Brain microvascular endothelial cell (primary cell): ENCODE measurements around the gene PSMA3.

Source experiments
- DNase-seq: peaks from one replicate; pipeline ENCODE4 v3.0.0-alpha.2; 2020
- H3K27ac ChIP-seq: fragments of 250-450 bp; sonication (Bioruptor Pico); 2 replicates; pipeline ENCODE4 v1.5.1; 2020; ENCODE audit warnings: mild to moderate bottlenecking, moderate library complexity
- H3K27me3 ChIP-seq: fragments of 250-450 bp; sonication (Bioruptor Pico); replicated peaks from 2 replicates; pipeline ENCODE4 v1.5.1; 2020; ENCODE audit warnings: mild to moderate bottlenecking
- H3K36me3 ChIP-seq: fragments of 250-450 bp; sonication (Bioruptor Pico); replicated peaks from 2 replicates; pipeline ENCODE4 v1.5.1; 2020; ENCODE audit warnings: mild to moderate bottlenecking
- H3K4me3 ChIP-seq: 2 replicates; pipeline ENCODE4 v1.5.1; 2011; ENCODE audit warnings: low read depth, mild to moderate bottlenecking, control low read depth, low read length, moderate library complexity
- CTCF ChIP-seq: IDR thresholded peaks from 2 replicates; pipeline ENCODE4 v1.5.1; 2011; ENCODE audit warnings: low read depth, mild to moderate bottlenecking, moderate library complexity, low read length, control low read depth, inconsistent platforms; ENCODE audit errors: missing control alignments
- in situ Hi-C: cut with HindIII; loops from 2 replicates; pipeline ENCODE4 v1.10.0; 2017; ENCODE audit warnings: low sequenced_read_pairs, low pct_ligation_motif_present

Gene PSMA3

GRCh38 chr14:58200846-58201245 lies 43.8 kb upstream of the PSMA3 start:
- no peak for DNase-seq
- Histone ChIP-seq H3K27ac (peak overlapping the region; percentile 99), H3K27me3 (no peaks in the 10 kb centered on the region), H3K36me3 (no peaks in the 10 kb centered on the region), H3K4me3 (peak overlapping the region; percentile 91)
- no peak for TF ChIP-seq CTCF
- in situ Hi-C loops: no loop called here

DNA sequence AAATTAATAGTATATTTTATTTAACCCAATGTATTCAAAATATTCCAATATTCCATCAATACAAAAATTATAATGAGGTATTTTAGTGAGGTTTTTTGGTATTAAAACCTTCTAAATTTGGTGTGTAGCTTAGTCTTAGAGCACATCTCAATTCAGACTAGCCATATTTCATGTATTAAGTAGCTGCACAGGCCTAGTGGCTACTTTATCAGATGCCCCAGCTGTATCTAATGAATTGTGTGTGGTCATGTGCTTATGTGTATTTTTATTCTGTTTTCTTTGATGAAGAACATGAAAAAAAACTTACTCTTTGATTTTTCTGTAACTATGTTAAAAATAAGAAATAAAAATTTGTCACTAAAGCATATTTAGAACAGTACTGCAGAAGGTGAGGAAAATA lies 31.5 kb upstream of the PSMA3 start:
- no peak for DNase-seq
- no peak overlapping the region for H3K4me3 ChIP-seq
- H3K27ac ChIP-seq: no peak overlapping the region
- no peaks in the 10 kb centered on the region for H3K27me3 ChIP-seq
- peaks cover 19% of the 10 kb centered on the region for H3K36me3 ChIP-seq
- in situ Hi-C loops: no loop called here
- TF ChIP-seq CTCF: no peak

GRCh38 chr14:58215191-58215914 lies 29.3 kb upstream of the PSMA3 start:
- no peaks in the 10 kb centered on the region for H3K27me3 ChIP-seq
- H3K4me3 ChIP-seq: no peak overlapping the region
- peaks cover 17% of the 10 kb centered on the region for H3K36me3 ChIP-seq
- in situ Hi-C loops: no loop called here
- no peak for DNase-seq
- TF ChIP-seq CTCF: no peak
- no peak overlapping the region for H3K27ac ChIP-seq

DNA sequence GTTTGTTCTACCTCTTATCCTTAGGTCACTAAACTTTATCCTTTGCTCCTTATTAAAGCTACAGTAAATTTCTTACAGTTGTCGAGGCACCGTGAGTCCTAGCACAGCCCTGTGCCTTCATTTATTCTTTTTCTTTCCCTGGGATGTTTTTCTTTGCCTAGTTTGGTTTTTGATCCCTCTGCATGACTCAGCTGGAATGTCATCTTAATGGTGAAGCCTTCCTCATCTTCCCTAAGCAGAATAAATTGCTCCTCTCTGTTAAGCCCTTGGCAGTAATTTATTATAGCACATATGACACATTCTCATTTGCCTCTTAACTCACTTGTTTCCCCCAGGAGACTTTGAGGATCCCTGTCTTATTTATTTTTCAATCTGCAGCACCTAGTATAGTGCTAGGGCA lies 28.1 kb upstream of the PSMA3 start:
- peaks cover 15% of the 10 kb centered on the region for H3K36me3 ChIP-seq
- no peak for TF ChIP-seq CTCF
- in situ Hi-C loops: no loop called here

DNA sequence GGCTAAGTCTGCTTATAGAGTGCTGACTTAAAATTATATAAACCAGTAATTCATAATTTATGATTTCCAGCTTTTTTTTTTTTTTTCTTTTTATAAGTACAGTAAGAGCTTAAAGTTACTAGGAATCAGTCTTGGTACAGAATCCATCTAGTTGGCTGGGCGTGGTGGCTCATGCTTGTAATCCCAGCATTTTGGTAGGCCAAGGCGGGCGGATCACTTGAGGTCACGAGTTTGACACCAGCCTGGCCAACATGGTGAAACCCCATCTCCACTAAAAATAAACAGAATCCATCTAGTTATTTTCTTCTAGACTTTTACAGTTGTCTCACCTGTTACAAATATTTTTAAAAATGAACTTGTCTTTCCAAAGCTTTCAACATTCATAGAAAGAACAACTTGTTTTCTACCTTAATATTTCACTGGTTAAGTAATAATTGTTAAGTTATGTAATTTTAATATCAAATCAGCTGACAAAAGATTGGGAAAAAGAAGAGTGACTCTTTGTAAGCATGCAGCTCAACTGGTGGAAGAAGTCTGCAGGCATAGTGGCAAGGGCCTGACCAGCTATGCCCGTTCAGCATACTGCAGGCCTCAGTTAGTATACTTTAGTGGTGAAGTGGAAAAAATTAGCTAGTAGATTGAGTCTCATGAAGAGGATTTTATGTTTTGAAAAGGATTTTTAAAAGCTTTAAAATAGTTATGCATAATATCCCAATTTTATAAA lies 17.4 kb upstream of the PSMA3 start:
- no peak overlapping the region for H3K27ac ChIP-seq
- in situ Hi-C loops: no loop called here
- no peak for DNase-seq
- peaks cover 12% of the 10 kb centered on the region for H3K36me3 ChIP-seq
- no peak for TF ChIP-seq CTCF
- H3K4me3 ChIP-seq: no peak overlapping the region
- H3K27me3 ChIP-seq: no peaks in the 10 kb centered on the region

More for the DNA sequence above, 28.1 kb upstream of the PSMA3 start:
- no peak for DNase-seq
- H3K27ac ChIP-seq: no peak overlapping the region
- no peaks in the 10 kb centered on the region for H3K27me3 ChIP-seq
- H3K4me3 ChIP-seq: no peak overlapping the region
